ENCODE measurements around the gene FSD2.
"Not testable (repeated sequence)": the region's sequence is repeated elsewhere in the genome, so short reads cannot be mapped to it uniquely, and the experiment has no call there.

The FSD2 gene

GRCh38 chr15:82789491-82789890, 16.4 kb downstream of the FSD2 start:
- DNase-seq, result no peak

DNA sequence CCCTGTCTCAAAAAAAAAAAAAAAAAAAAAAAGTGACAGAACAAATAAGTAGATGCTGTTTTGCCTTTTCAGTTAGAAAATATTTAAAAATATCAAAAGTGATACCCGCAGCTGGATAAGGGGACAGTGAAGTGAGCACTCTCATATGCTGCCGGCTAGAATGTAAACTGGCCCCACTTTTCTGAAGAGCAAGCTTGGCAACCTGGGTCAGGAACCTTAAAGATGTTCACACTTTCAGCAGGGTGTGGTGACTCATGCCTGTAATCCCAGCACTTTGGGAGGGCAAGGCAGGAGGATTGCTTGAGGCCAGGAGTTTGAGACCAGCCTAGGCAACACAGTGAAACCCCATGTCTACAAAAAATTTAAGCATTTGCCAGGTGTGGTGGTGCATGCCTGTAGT, 17.4 kb downstream of the FSD2 start:
- DNase-seq, result no peak

DNA sequence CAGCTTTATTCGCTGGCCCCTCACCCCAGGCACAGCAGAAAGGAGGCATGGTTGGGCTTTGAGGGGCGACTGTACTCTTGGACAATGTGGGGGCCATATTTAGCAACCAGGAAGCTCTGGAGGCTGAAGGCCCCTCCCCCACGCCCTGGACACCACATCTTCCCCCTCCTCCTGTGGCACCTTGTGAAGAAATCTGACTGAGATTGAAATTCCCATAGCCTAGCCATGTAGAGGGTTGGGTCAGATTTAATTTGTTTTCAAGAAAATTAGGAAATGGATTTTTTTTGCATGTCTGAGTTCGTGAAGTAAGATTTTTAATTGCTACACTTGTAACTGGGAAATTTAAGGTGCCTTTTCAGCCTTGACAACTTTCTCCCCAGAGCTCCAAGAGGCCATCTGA, 24.5 kb downstream of the FSD2 start:
- no peak for DNase-seq

- DNase-seq, result no peak
Measured at GRCh38 chr15:82778755-82779154, 27.1 kb downstream of the FSD2 start.

- no peak for DNase-seq
Measured at GRCh38 chr15:82774496-82774895, 31.4 kb downstream of the FSD2 start.

DNA sequence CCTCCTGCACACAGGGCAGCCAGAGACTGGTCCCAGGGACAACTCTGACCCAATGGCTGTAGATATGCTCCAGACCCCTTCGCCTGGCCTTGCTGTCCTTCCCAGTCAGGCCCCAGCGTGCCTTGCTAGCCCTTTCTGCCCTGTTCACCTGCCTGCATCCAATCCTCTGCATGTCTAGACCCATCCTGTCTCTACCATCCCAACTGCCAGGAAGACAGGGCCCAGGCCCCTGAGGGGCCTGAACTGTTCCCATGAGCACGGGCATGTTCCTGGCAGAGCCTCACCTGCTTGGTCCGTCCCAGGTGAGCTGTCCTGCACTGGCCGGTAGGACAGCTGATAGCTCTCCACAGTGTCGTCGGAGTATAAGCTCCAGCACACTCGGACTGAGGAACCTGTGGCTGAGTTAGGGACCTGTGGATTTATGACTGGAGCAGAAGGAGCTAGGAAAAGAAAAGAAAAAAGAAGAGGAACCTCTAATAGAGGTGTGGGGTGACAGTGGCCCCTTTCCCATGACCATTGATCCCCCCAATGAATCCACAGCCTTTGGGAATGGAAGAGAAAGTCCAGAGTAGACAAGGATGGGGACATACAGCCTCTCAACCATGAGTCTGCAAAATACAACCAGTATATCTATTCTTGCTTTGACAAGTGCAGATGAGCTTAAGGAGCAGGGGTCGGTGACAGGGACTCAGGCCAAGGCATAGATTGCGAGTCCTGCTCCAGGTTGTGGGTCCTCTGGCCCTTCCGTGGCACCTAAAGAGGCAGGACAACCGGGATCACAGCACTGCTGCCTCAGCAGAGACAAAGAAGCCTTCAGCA, 33.9 kb downstream of the FSD2 start:
- no peak for DNase-seq

- no peak for DNase-seq
Measured at GRCh38 chr15:82768414-82769054, 37.3 kb downstream of the FSD2 start.

GRCh38 chr15:82767163-82767829, 38.6 kb downstream of the FSD2 start:
- no peak for DNase-seq

DNA sequence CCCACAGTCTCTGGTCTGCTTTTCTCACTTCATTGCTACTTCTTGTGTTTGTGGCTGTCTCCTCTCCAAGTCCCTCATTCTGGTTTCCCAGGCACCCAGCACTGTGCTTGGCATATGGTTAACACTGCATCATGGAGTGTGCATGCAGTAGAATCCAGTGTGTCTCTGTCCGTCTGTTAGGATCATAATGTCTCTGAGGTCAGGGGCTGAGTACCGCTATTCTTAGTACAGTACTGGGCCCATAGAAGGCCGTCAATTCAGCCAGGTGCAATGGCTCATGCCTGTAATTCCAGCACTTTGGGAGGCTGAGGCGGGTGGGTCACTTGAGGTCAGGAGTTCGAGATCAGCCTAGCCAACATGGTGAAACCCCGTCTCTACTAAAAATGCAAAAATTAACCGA, 39.7 kb downstream of the FSD2 start:
- DNase-seq, result not testable (repeated sequence)

GRCh38 chr15:82764740-82765139, 41.1 kb downstream of the FSD2 start:
- no peak for DNase-seq

DNA sequence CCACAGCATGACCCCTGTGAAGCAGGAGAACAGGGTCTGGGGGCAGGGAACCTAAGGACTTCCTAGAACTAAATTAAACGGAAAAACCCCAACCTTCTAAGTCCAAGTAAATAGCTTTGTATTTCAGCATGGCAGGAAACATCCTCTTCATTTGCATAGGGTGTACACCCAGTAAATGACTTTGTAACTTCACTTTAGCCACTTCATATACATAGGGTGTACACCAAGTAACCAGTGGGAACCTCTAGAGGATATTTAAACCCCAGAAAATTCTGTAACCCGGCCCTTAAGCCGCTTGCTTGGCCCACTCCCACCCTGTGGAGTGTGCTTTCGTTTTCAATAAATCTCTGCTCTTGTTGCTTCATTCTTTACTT, 41.8 kb downstream of the FSD2 start:
- no peak for DNase-seq

GRCh38 chr15:82763361-82764116, 42.3 kb downstream of the FSD2 start:
- DNase-seq, result no peak

DNA sequence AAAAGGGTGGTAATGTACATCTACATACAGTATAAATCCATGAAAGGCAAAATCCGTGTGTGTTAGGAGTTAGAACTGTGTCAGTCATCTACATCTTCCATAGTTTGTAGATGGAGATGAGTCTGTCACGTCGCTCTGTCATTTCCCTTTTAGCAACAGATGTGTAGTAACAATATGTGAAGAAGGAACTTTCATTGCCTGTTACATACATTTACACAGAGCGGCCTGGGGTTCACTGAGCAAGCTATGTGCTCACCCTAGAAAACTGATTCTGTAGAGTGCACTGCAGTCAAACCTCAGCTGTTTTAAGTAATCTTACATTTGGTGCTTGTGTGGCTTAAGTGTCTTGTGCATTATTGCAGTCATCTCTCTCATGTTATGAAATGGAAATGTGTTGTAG, 54.6 kb downstream of the FSD2 start:
- no peak for DNase-seq

DNA sequence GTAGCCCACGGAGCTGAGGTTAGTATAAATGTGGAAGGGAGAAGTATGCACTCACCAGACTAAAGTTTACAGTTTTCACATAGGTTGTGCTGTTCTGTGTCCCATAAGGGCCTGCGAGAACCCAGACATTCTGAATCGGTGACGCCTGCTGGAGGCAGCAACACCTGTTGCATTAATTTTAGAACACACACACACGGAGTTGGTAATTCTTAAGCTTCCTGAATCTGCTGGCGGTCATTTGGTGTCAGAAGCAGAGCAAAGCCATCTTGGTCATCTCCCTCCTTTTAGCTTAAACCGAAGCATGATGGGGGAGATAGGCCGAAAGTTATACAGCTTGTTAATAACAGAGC, 55.1 kb downstream of the FSD2 start:
- DNase-seq, result peak; percentile 12

- peak; percentile 93 for DNase-seq
Measured at GRCh38 chr15:82749951-82750830, 55.7 kb downstream of the FSD2 start.

DNA sequence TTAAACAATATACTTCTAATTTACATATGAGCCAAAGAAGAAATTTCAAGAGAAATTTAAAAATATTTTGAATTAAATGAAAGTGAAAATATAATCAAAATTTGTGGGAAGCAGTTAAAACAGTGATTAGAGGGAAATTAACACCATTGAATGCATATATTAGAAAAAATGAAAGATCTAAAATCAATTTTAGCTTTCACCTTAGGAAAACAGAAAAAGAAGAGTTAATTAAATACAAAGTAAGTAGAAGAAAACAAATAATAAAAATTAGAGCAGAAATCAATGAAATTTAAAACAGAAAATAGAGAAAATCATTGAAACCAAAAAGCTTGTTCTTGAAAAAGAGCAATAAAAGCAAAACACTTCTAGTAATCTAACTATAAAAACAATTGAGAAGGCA, 57.6 kb downstream of the FSD2 start:
- DNase-seq, result no peak

- no peak for DNase-seq
Measured at GRCh38 chr15:82743810-82744209, 62.1 kb downstream of the FSD2 start.

DNA sequence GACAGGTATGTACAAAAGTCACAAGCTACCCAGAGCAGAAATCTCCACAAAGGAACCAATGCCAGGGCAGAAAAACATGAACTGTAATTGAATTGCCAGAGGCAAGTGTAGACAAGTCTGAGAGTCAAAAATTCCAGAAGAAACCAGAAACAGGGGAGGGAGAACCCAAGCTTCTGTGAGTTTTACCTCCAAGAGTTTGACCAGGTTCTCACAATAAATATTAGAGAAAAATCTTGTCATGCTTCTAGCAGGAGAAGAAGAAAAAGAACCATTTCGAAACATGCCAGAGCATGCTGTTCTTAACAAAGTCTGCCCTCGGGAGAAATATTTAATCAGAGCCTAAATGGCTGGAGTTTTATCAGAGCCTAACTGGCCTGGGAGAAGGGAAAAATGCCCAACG, 63.7 kb downstream of the FSD2 start:
- no peak for DNase-seq

- DNase-seq, result no peak
Measured at GRCh38 chr15:82739086-82739485, 66.8 kb downstream of the FSD2 start.

GRCh38 chr15:82737975-82738374, 67.9 kb downstream of the FSD2 start:
- DNase-seq, result no peak

GRCh38 chr15:82731527-82731926, 74.3 kb downstream of the FSD2 start:
- no peak for DNase-seq

DNA sequence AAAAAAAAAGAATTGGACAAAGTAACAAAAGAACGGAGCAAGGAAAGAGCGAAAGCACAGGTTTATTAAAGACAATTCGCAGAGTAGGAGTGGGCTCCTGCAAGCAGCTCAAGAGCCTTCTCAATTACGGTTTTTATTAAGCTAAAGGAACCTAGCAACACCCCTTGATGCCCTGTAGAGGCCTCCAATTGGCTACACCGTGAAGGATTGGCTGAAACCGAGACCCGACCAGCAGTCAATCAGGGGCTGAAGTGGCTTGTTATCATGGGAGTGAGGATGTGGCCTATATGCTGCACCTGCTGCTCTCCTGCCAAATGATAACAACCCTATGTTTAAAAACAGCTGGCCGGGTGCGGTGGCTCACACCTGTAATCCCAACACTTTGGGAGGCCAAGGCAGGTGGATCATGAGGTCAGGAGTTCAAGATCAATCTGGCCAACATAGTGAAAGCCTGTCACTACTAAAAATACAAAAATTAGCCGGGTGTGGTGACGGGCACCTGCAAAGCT, 75.8 kb downstream of the FSD2 start:
- DNase-seq, result no peak

Measured in NCI-H69 (cell line).